Tibial artery (tissue), 4 donors: ENCODE measurements around the gene ATP6V0C.

ENCODE experiments used
- DNase-seq, 2 donors: peaks; one replicate each; pipeline ENCODE4 v3.0.0-alpha.2; 2019
- H3K27ac ChIP-seq, 2 donors: fragments of 200-600 bp; sonication (generic) in 1 of 2; 1 replicate in 1 of 2; 2 replicates in 1 of 2; pipeline ENCODE4 v1.5.1; 2018 to 2019; ENCODE audit warnings: mild to moderate bottlenecking in 1 of 2
- H3K27me3 ChIP-seq, 2 donors: fragments of 200-600 bp; sonication (generic) in 1 of 2; one replicate each; pipeline versions ENCODE4 v1.5.1 to v1.6.0; 2016 to 2019
- H3K36me3 ChIP-seq, 3 donors: fragments of 200-600 bp; sonication (generic) in 2 of 3; one replicate each; pipeline ENCODE4 v1.5.1; 2016 to 2019; ENCODE audit warnings: mild to moderate bottlenecking in 2 of 3
- H3K4me1 ChIP-seq, 4 donors: fragments of 200-600 bp; sonication (generic) in 2 of 4; 1 replicate in 3 of 4; 2 replicates in 1 of 4; pipeline ENCODE4 v1.5.1; 2016 to 2019
- H3K4me3 ChIP-seq, 2 donors: fragments of 200-600 bp; sonication (generic) in 1 of 2; 1 replicate in 1 of 2; 2 replicates in 1 of 2; pipeline ENCODE4 v1.5.1; 2018 to 2019; ENCODE audit warnings: mild to moderate bottlenecking in 2 of 2
- H3K9me3 ChIP-seq, 3 donors: fragments of 200-600 bp; sonication (generic) in 1 of 3; one replicate each; pipeline ENCODE4 v1.5.1; 2016 to 2019
- intact Hi-C: fragments of 100-400 bp; cut with DNase I; formaldehyde crosslinking; loops from one replicate; pipeline ENCODE4 v1.15.0; 2023; ENCODE audit warnings: low total_unique reads
- TF ChIP-seq, protein P1 (sequence below), 2 experiments: fragments of 200-600 bp in 1 of 2; fragments of 450-650 bp in 1 of 2; IDR thresholded peaks; one replicate each; pipeline ENCODE4 v1.5.1; 2017 to 2019; ENCODE audit warnings: antibody characterized with exemption in 2 of 2, mild to moderate bottlenecking in 1 of 2, moderate library complexity in 1 of 2

The ATP6V0C gene

DNA sequence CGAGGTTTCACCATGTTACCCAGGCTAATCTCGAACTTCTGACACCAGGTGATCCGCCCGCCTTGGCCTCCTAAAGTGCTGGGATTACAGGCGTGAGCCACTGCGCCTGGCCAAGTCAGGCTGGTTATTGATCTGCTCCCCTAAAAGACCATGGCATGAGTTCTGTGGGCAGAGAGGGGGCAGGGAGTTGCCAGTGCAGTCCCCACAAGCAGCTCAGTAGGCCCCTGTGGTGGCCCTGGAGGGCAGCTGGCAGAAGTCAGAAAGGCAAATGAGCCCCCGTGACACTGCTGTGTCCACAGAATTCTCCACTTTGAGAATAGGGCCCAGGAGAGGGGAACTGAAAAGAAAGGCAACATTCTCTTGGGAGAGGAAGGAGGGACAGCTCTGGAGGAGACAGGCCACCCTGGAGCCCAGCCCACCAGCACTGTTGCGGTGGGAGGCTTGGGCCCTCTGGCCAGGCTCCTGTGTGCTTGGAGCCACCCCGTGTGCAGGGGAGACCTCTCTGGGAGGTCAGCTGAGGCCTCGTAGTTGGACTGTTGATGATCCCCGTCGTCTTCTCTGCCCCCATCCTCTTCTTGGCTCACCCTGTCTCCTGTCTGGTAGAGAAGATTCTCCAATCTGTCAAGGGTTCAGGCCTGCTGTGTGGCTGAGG, 4.3 kb downstream of the ATP6V0C start:
- H3K27me3 ChIP-seq: no peaks in the 10 kb centered on the region
- H3K36me3 ChIP-seq: peaks cover 0 to 12% (median 8%) of the 10 kb centered on the region in 3 donors
- peaks cover 7 to 68% (median 62%) of the 10 kb centered on the region in 4 donors for H3K4me1 ChIP-seq
- H3K9me3 ChIP-seq: no peaks in the 10 kb centered on the region
- no peak overlapping the region for H3K4me3 ChIP-seq
- no peak for DNase-seq
- intact Hi-C loops: no loop called here
- TF ChIP-seq, protein P1, sequence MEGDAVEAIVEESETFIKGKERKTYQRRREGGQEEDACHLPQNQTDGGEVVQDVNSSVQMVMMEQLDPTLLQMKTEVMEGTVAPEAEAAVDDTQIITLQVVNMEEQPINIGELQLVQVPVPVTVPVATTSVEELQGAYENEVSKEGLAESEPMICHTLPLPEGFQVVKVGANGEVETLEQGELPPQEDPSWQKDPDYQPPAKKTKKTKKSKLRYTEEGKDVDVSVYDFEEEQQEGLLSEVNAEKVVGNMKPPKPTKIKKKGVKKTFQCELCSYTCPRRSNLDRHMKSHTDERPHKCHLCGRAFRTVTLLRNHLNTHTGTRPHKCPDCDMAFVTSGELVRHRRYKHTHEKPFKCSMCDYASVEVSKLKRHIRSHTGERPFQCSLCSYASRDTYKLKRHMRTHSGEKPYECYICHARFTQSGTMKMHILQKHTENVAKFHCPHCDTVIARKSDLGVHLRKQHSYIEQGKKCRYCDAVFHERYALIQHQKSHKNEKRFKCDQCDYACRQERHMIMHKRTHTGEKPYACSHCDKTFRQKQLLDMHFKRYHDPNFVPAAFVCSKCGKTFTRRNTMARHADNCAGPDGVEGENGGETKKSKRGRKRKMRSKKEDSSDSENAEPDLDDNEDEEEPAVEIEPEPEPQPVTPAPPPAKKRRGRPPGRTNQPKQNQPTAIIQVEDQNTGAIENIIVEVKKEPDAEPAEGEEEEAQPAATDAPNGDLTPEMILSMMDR (IDR thresholded peaks at IDR 0.05): no peak
- H3K27ac ChIP-seq: peak overlapping the region; percentile 83 to 99

DNA sequence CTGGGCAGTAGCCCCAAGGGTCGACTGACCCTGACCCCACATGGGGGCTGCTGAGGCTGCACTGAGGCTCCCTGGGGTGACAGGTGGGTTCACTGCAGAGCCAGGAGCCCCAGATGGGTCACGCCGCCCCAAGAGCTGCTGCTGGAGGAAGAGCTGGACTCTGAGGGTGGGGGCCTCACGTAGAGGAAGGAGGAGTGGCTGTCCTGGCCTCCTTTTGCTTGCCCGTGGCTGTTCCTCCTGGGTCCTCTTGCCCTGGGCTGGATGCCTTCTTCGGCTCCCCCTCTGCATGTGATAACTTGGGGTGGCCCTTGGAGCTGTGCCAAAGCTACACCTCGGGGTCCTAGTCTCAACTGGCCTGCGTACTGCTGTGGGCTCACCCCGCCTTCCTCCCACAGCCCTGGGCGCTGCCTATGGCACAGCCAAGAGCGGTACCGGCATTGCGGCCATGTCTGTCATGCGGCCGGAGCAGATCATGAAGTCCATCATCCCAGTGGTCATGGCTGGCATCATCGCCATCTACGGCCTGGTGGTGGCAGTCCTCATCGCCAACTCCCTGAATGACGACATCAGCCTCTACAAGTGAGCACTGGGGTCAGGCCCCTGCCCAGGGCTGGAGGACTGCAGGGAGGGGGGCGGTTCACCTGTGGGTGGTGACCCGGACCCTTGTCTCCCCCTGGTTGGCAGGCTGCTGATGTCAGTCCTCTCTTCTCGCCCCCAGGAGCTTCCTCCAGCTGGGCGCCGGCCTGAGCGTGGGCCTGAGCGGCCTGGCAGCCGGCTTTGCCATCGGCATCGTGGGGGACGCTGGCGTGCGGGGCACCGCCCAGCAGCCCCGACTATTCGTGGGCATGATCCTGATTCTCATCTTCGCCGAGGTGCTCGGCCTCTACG, 5.3 kb downstream of the ATP6V0C start:
- intact Hi-C loops: no loop called here
- TF ChIP-seq, protein P1 (IDR thresholded peaks at IDR 0.05): no peak
- Histone ChIP-seq H3K4me1 (peaks cover 7 to 64% (median 59%) of the 10 kb centered on the region in 4 donors), H3K36me3 (peaks cover 0 to 22% (median 16%) of the 10 kb centered on the region in 3 donors), H3K4me3 (peak overlapping the region; percentile 67), H3K9me3 (no peaks in the 10 kb centered on the region), H3K27ac (peak overlapping the region; percentile 83 to 99), H3K27me3 (no peaks in the 10 kb centered on the region)
- peak in 1 of 2 donors; percentile 27 for DNase-seq

DNA sequence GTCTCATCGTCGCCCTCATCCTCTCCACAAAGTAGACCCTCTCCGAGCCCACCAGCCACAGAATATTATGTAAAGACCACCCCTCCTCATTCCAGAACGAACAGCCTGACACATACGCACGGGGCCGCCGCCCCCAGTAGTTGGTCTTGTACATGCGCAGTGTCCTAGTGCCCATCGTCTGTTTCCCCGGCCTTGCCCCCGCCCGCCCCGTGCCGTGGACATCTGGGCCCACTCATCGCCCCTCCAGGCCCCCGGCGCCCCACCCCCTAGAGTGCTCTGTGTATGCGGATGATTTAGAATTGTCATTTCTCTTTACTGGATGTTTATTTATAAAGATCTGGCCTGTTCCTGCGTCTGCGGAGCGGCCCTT, 5.9 kb downstream of the ATP6V0C start:
- Histone ChIP-seq H3K36me3 (peaks cover 0 to 28% (median 19%) of the 10 kb centered on the region in 3 donors), H3K27ac (peak overlapping the region; percentile 83 to 99), H3K27me3 (no peaks in the 10 kb centered on the region), H3K4me1 (peaks cover 7 to 63% (median 59%) of the 10 kb centered on the region in 4 donors), H3K4me3 (peak overlapping the region; percentile 67), H3K9me3 (no peaks in the 10 kb centered on the region)
- peak in 1 of 2 donors; percentile 31 for DNase-seq
- intact Hi-C loops: no loop called here
- TF ChIP-seq, protein P1 (IDR thresholded peaks at IDR 0.05): no peak

DNA sequence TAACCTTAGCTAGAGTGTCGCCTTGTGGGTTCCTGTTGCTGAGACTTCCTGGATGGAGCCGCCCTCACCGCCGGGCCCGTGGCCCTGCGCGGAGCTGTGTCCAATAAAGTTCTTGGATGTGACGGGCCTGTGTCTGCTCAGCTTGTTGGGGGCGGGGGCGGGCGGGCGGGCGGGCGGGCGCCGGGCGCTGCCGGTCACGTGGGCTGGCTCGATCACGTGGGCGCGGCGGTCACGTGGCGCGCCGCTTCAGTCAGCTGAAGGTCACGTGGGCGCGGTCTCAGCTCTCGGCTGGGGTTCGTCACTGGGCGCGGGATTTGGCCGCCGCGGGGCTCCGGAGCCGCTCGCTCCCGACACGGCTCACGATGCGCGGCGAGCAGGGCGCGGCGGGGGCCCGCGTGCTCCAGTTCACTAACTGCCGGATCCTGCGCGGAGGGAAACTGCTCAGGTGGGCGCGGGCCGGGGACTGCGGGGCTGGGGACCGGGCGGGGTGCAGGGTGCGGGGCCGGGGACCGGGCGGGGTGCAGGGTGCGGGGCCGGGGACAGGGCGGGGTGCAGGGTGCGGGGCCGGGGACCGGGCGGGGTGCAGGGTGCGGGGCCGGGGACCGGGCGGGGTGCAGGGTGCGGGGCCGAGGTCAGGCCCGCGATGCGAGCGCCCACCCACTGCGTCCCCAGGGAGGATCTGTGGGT, 6.5 kb downstream of the ATP6V0C start, which contains the start of gene AMDHD2:
Gene AMDHD2 (plus strand): TSS at position 275 of the 687 bp plus-strand sequence. CDS start 88 bp downstream, at position 363.
- peak; percentile 92 to 93 for DNase-seq
- peaks cover 7 to 58% (median 53%) of the 10 kb centered on the region in 4 donors for H3K4me1 ChIP-seq
- H3K4me3 ChIP-seq: peak within 1 kb of the TSS; percentile 67
- H3K27me3 ChIP-seq: no peaks in the 10 kb centered on the region
- intact Hi-C loops: no loop called here
- TF ChIP-seq, protein P1 (IDR thresholded peaks at IDR 0.05): no peak
- H3K27ac ChIP-seq: peak within 1 kb of the TSS; percentile 83 to 99
- peaks cover 0 to 33% (median 19%) of the 10 kb centered on the region in 3 donors for H3K36me3 ChIP-seq
- H3K9me3 ChIP-seq: no peaks in the 10 kb centered on the region

DNA sequence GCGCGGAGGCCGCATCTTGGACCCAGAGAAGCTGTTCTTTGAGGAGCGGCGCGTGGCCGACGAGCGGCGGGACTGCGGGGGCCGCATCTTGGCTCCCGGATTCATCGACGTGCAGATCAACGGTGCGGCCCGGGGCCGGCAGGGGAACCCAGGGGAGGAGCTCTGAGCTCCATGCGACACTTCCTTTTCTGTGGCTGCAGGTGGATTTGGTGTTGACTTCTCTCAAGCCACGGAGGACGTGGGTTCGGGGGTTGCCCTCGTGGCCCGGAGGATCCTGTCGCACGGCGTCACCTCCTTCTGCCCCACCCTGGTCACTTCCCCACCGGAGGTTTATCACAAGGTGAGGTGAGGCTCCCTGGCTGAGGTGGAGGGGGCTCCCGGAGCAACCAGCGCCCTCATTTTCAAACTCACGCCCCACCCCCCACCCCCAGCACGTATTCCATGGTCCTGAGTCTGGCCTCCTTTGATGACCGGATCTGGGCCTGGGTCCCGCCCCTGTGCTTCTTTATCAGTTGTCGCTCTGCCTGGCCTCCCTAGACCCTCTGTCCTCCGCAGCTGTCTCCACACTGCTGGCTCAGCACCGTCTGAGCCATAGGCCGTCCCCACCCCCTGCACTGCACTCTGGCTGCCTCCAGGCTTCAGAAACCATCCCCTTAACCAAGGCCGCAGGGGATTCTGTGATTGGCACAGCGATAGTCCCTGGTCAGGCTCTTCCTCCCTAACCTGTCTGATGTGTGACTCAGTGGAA, 7.2 kb downstream of the ATP6V0C start:
- Histone ChIP-seq H3K36me3 (peaks cover 0 to 39% (median 19%) of the 10 kb centered on the region in 3 donors), H3K9me3 (no peaks in the 10 kb centered on the region), H3K4me1 (peaks cover 7 to 51% (median 47%) of the 10 kb centered on the region in 4 donors), H3K4me3 (peak overlapping the region; percentile 67), H3K27me3 (no peaks in the 10 kb centered on the region), H3K27ac (peak overlapping the region; percentile 74 to 83)
- intact Hi-C loops: no loop called here
- DNase-seq: peak in 1 of 2 donors; percentile 19
- TF ChIP-seq, protein P1 (IDR thresholded peaks at IDR 0.05): no peak
